Upper lobe of right lung (tissue), 1 donor: ENCODE results near the gene CDH12. TPM values are rescaled to one million over a fixed set of nuclear protein-coding genes. Genes with fewer than 3 reads are reported as not detected.
A peak's percentile ranks its signal among the peaks of the same experiment; 100 is the strongest.

Experiments used
- ATAC-seq: fragments of 200-7000 bp; cut with Tn5 transposase; one replicate; pipeline ENCODE4 v1.9.1; 2020; ENCODE audit warnings: mild to moderate bottlenecking, moderate library complexity
- DNase-seq: peaks from one replicate; pipeline ENCODE4 v3.0.0-alpha.2; 2020
- H3K27ac ChIP-seq: fragments of 200-600 bp; one replicate; pipeline ENCODE4 v1.8.0; 2022
- H3K27me3 ChIP-seq: fragments of 200-600 bp; one replicate; pipeline ENCODE4 v1.8.0; 2022; ENCODE audit warnings: mild to moderate bottlenecking
- H3K36me3 ChIP-seq: fragments of 200-600 bp; one replicate; pipeline ENCODE4 v1.8.0; 2022
- H3K4me1 ChIP-seq: fragments of 200-600 bp; one replicate; pipeline ENCODE4 v1.8.0; 2022
- H3K4me3 ChIP-seq: fragments of 200-600 bp; one replicate; pipeline ENCODE4 v1.8.0; 2022; ENCODE audit warnings: mild to moderate bottlenecking
- H3K9me3 ChIP-seq: fragments of 200-600 bp; one replicate; pipeline ENCODE4 v1.8.0; 2022
- CTCF ChIP-seq: fragments of 200-600 bp; IDR thresholded peaks from one replicate; pipeline ENCODE4 v1.8.0; 2022; ENCODE audit warnings: antibody characterized with exemption
- intact Hi-C: fragments of 100-400 bp; cut with DNase I; formaldehyde crosslinking; loops from one replicate; pipeline ENCODE4 v1.11.0; 2022
- total RNA-seq: library from RNA; stranded (reverse); fragmentation: NEBNext Ultra II Directional; extraction: Animal tissue kit (Norgen Biotek cat#: 25700); gene quantifications from one replicate; pipeline ENCODE4 v1.2.1, GENCODE V29; 2021
- donor health status: DM: no; HTN: yes; CAD: no; lungs with severe emphysema.

The CDH12 gene
- total RNA-seq, 1 donor from 2014 or later: not detected

DNA sequence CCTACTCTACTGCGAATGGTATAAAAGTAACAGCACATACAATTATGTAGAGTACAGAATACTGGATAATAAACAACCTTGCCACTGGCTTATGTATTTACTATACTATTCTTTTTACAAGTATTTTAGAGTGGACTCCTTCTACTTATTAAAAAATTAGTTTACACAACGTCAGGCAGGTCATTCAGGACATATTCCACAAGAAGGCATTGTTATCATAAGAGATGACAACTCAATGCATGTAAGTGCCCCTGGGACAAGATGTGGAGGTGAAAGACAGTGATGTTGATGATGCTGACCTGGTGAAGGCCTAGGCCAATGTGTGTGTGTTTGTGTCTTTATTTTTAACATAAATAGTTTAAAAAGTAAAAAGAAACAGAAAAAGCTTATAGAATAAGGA is 421.7 kb downstream of the CDH12 start:
- no peaks in the 10 kb centered on the region for H3K27me3 ChIP-seq

DNA sequence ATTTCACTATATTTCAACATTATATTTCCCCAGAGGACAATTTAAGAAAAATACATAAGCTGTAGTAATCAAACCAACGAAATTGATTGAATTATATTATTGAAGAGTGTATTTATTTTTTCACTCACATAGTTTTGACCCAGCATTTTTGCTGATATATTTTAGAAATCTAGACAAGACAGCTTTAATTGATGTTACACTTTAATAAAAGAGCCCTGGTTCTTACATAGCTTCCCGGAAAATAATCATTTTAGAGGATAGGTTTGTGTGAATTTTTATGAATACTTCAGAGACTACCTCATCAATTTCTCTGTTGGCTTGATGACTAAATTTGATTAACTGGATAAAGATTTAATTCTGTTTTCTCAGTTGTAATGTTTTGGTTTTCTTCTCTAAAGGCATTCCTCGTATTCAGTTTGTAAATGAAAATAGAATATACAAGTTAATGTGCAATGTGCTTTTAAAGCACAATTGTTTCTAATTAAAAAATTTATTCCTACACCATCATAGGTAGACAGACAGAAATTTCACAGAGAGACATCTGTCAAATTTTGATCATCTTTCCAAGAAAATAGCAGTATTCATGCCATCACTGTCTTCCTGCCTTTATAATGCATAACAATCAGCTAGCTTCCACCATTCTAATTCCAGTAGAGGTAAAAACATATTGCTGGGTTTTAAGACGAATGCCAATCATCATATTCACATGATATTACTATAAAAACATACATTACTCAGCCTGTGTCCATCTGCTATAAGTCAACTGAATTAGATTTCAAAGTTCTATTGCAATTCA is 441.4 kb downstream of the CDH12 start:
- ATAC-seq (no peak), DNase-seq (no peak)
- no peak overlapping the region for H3K4me3 ChIP-seq
- H3K27me3 ChIP-seq: no peaks in the 10 kb centered on the region
- intact Hi-C loops: no loop called here
- TF ChIP-seq CTCF: no peak
- no peak overlapping the region for H3K27ac ChIP-seq
- H3K9me3 ChIP-seq: no peaks in the 10 kb centered on the region
- no peaks in the 10 kb centered on the region for H3K4me1 ChIP-seq
- H3K36me3 ChIP-seq: no peaks in the 10 kb centered on the region

More for the DNA sequence above, 421.7 kb downstream of the CDH12 start:
- no peak for ATAC-seq
- Histone ChIP-seq H3K36me3 (no peaks in the 10 kb centered on the region), H3K9me3 (no peaks in the 10 kb centered on the region), H3K4me1 (no peaks in the 10 kb centered on the region), H3K27ac (no peak overlapping the region), H3K4me3 (no peak overlapping the region)
- intact Hi-C loops: no loop called here
- no peak for TF ChIP-seq CTCF
- DNase-seq: no peak

- Histone ChIP-seq H3K27ac (no peak overlapping the region), H3K36me3 (no peaks in the 10 kb centered on the region), H3K4me1 (no peaks in the 10 kb centered on the region), H3K4me3 (no peak overlapping the region), H3K27me3 (no peaks in the 10 kb centered on the region), H3K9me3 (no peaks in the 10 kb centered on the region)
- ATAC-seq: no peak
- DNase-seq: no peak
- intact Hi-C loops: no loop called here
- no peak for TF ChIP-seq CTCF
Measured at GRCh38 chr5:22391956-22392355, 461.2 kb downstream of the CDH12 start.

- no peak for TF ChIP-seq CTCF
Measured at GRCh38 chr5:22390888-22391287, 462.3 kb downstream of the CDH12 start.

DNA sequence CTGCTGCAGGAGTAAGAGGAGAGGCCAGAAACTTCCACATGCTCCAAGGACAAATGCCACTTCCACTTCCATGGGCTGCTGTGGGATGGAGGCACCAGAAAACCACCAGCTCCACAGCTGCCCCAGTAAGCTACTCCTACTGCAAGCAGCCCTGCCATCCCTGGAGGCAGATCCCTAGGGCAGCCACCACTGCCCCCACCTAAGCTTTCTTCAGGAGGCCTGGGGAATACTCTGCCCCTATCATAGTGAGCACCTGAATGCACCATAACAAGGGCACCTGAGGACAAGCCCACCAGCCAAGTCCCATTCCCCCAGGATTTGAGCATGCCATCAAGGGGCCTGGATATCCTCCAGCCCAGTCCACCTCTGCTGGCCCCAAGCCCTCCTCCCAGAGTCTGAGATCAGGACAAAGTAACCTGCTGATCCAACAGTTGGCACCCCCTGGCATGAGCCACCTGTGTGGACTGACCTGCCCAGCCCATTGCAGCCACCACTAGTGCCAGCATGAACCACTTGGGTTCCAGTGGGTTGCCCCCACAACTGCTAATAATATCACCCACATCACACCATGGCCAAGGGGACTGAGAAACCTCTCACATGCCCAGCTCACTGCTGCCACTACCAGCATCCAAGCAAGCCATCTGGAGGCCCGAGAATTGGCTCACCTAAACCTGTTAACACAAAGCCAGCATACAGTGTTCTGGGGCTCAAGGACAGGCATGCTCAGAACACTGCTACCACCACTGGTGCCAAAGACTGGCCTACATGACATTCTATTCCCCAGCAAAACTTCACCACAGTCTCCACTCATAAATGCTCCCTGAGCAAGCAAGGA is 480.1 kb downstream of the CDH12 start:
- DNase-seq: no peak

More at GRCh38 chr5:22390888-22391287, 462.3 kb downstream of the CDH12 start:
- DNase-seq (no peak), ATAC-seq (no peak)
- H3K27ac ChIP-seq: no peak overlapping the region
- H3K9me3 ChIP-seq: no peaks in the 10 kb centered on the region
- no peaks in the 10 kb centered on the region for H3K4me1 ChIP-seq
- no peak overlapping the region for H3K4me3 ChIP-seq
- intact Hi-C loops: no loop called here
- H3K27me3 ChIP-seq: no peaks in the 10 kb centered on the region
- no peaks in the 10 kb centered on the region for H3K36me3 ChIP-seq

More for the DNA sequence above, 480.1 kb downstream of the CDH12 start:
- Histone ChIP-seq H3K4me1 (no peaks in the 10 kb centered on the region), H3K36me3 (no peaks in the 10 kb centered on the region), H3K27me3 (no peaks in the 10 kb centered on the region), H3K9me3 (no peaks in the 10 kb centered on the region), H3K27ac (no peak overlapping the region), H3K4me3 (no peak overlapping the region)
- intact Hi-C loops: no loop called here
- ATAC-seq: peak; percentile 30
- TF ChIP-seq CTCF: no peak
